Glutamatergic neuron (in vitro differentiated cells): ENCODE results near the gene PALM. TPM values are rescaled to one million over a fixed set of nuclear protein-coding genes. Genes with fewer than 3 reads are reported as not detected.

Experiments used
- DNase-seq: peaks from one replicate; pipeline ENCODE4 v3.0.0; 2022
- H3K27ac Mint-ChIP-seq: one replicate; pipeline ENCODE4 v1.8.0; 2020; ENCODE audit warnings: mild to moderate bottlenecking, mixed read lengths, inconsistent platforms; ENCODE audit not compliant: unreplicated experiment
- H3K27me3 Mint-ChIP-seq: one replicate; pipeline ENCODE4 v1.8.0; 2020; ENCODE audit warnings: mild to moderate bottlenecking, moderate library complexity, mixed read lengths, inconsistent platforms; ENCODE audit not compliant: unreplicated experiment
- H3K36me3 Mint-ChIP-seq: one replicate; pipeline ENCODE4 v1.8.0; 2020; ENCODE audit warnings: mild to moderate bottlenecking, mixed read lengths, inconsistent platforms; ENCODE audit not compliant: unreplicated experiment
- H3K4me1 Mint-ChIP-seq: one replicate; pipeline ENCODE4 v1.8.0; 2020; ENCODE audit warnings: mild to moderate bottlenecking, low read depth, mixed read lengths, inconsistent platforms; ENCODE audit not compliant: unreplicated experiment
- H3K4me3 Mint-ChIP-seq: one replicate; pipeline ENCODE4 v1.8.0; 2020; ENCODE audit warnings: mild to moderate bottlenecking, mixed read lengths, inconsistent platforms; ENCODE audit not compliant: unreplicated experiment
- H3K9me3 Mint-ChIP-seq: one replicate; pipeline ENCODE4 v1.8.0; 2020; ENCODE audit warnings: mild to moderate bottlenecking, moderate library complexity, mixed read lengths, inconsistent platforms; ENCODE audit not compliant: unreplicated experiment
- total RNA-seq: library from RNA; stranded (reverse); fragmentation: NEBNext Ultra II Directional; extraction: Animal tissue kit (Norgen Biotek cat#: 25700); gene quantifications from one replicate; pipeline ENCODE4 v1.2.1, GENCODE V29; 2021; ENCODE audit not compliant: unreplicated experiment
- TF ChIP-seq, protein P1 (sequence below): fragments of 200-600 bp; sonication (generic); IDR thresholded peaks from one replicate; pipeline ENCODE4 v1.5.0; 2021; ENCODE audit not compliant: partially characterized antibody, unreplicated experiment

The PALM gene
- total RNA-seq, 1 donor from 2014 or later, result 349 TPM

DNA sequence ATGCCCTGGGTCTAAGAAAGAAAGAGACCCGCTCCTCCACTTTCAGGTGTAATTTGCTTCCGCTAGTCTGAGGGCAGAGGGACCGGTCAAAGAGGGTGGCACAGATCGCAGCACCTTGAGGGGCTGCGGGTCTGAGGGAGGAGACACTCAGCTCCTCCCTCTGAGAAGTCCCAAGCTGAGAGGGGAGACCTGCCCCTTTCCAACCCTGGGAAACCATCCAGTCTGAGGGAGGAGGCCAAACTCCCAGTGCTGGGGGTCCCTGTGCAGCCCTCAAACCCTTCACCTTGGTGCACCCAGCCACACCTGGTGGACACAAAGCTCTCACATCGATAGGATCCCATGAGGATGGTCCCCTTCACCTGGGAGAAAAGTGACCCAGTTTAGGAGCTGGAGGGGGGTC lies 55.1 kb downstream of the PALM start:
- Mint-ChIP-seq H3K4me3 (no peak overlapping the region), H3K27me3 (peaks cover 8% of the 10 kb centered on the region), H3K4me1 (no peaks in the 10 kb centered on the region), H3K9me3 (peaks cover 6% of the 10 kb centered on the region), H3K36me3 (peaks cover 4% of the 10 kb centered on the region), H3K27ac (no peak overlapping the region)
- TF ChIP-seq, protein P1, sequence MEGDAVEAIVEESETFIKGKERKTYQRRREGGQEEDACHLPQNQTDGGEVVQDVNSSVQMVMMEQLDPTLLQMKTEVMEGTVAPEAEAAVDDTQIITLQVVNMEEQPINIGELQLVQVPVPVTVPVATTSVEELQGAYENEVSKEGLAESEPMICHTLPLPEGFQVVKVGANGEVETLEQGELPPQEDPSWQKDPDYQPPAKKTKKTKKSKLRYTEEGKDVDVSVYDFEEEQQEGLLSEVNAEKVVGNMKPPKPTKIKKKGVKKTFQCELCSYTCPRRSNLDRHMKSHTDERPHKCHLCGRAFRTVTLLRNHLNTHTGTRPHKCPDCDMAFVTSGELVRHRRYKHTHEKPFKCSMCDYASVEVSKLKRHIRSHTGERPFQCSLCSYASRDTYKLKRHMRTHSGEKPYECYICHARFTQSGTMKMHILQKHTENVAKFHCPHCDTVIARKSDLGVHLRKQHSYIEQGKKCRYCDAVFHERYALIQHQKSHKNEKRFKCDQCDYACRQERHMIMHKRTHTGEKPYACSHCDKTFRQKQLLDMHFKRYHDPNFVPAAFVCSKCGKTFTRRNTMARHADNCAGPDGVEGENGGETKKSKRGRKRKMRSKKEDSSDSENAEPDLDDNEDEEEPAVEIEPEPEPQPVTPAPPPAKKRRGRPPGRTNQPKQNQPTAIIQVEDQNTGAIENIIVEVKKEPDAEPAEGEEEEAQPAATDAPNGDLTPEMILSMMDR, result no peak
- no peak for DNase-seq

DNA sequence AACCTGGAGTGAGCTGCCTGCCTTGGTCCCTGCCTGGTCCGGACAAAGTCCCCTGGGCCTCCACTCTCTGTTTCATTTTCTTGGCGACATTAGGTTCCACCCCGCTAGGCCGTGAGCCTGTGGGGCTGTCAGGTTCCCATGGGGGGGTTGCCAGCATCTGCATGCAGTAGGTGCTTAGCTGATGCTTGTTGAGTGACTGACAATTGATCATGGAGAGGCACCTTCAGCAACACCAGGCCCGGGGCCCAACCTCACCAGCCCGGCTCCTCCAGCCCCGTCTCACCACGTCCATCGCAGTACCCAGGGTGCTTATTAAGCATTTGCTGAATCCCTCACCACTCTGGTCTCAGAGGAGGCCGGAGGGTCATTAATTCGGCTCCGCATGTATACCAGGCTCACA lies 55.6 kb downstream of the PALM start:
- TF ChIP-seq, protein P1, result no peak
- no peak overlapping the region for H3K4me3 Mint-ChIP-seq

DNA sequence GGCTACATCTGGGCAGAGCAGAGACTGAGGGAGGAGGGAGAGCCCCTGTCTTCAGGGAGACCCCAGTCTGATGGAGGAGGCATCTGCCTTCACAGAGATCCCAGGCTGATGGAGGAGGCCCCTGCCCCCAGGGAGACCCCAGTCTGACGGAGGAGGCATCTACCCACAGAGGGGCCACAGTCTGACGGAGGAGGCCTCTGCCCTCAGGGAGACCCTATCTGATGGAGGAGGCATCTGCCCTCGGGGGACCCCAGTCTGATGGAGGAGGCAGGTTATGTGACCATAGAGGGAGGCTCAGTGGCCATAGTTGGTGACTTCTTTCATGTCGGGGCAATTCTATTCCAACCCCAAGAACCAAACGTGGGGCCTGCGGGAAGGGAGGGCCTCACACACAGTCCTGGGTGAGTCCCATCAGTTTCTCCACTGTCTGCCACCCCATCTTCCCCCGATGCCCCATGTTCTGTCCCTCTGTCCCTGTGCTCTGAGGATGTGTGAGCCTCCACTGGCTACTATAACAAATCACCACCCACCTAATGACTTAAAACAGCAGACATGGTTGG lies 56.5 kb downstream of the PALM start:
- TF ChIP-seq, protein P1, result no peak
- H3K4me1 Mint-ChIP-seq, result no peaks in the 10 kb centered on the region
- H3K9me3 Mint-ChIP-seq, result peaks cover 4% of the 10 kb centered on the region
- H3K4me3 Mint-ChIP-seq, result no peak overlapping the region
- no peaks in the 10 kb centered on the region for H3K27me3 Mint-ChIP-seq
- no peaks in the 10 kb centered on the region for H3K36me3 Mint-ChIP-seq
- DNase-seq, result no peak
- H3K27ac Mint-ChIP-seq, result no peak overlapping the region

More for the DNA sequence above, 55.6 kb downstream of the PALM start:
- DNase-seq, result no peak
- H3K27ac Mint-ChIP-seq, result no peak overlapping the region
- peaks cover 6% of the 10 kb centered on the region for H3K27me3 Mint-ChIP-seq
- no peaks in the 10 kb centered on the region for H3K4me1 Mint-ChIP-seq
- peaks cover 4% of the 10 kb centered on the region for H3K36me3 Mint-ChIP-seq
- peaks cover 6% of the 10 kb centered on the region for H3K9me3 Mint-ChIP-seq

DNA sequence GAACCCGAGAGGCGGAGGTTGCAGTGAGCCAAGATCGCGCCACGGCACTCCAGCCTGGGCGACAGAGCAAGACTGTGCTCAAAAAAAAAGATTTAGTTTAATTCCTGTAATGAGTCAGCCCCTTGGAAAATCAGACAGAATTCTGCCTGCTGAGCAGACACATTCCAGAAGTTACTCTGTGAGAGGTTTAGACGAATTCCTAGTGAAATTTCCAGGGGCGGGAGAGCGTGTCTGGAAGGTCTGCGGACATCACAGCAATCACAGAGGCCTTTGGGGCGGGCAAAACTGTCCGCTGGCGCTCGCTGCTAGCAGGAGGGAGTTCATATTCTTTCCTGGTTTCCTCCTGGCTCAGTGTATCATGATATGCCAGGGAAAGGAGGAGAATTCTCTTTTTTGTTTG lies 59.7 kb downstream of the PALM start:
- H3K27ac Mint-ChIP-seq, result no peak overlapping the region
- no peaks in the 10 kb centered on the region for H3K27me3 Mint-ChIP-seq
- H3K9me3 Mint-ChIP-seq, result peaks cover 4% of the 10 kb centered on the region
- TF ChIP-seq, protein P1, result no peak
- no peaks in the 10 kb centered on the region for H3K4me1 Mint-ChIP-seq
- no peak overlapping the region for H3K4me3 Mint-ChIP-seq
- no peaks in the 10 kb centered on the region for H3K36me3 Mint-ChIP-seq
- DNase-seq, result no peak

DNA sequence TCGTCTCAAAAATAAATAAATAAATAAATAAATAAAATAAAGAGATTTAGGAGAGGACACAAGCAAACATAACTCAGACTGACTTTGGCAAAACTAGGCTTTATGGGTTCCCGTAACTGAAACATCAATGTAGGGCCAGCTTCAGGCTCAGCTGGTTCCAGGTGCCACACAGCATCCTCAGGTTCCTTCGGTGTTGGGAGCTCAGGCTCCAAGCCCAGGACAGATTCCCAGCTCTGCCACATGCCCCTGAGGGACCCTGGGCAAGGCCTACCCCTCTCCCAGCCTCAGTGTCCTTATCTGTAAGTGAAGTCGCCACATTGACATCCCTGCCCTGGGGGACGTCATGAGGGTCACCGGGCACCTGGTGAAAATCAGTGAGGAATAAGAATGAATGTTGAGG lies 60.9 kb downstream of the PALM start:
- H3K4me3 Mint-ChIP-seq, result no peak overlapping the region
- peaks cover 4% of the 10 kb centered on the region for H3K9me3 Mint-ChIP-seq
- no peaks in the 10 kb centered on the region for H3K27me3 Mint-ChIP-seq
- no peaks in the 10 kb centered on the region for H3K36me3 Mint-ChIP-seq
- TF ChIP-seq, protein P1, result no peak
- no peak overlapping the region for H3K27ac Mint-ChIP-seq
- DNase-seq, result no peak
- no peaks in the 10 kb centered on the region for H3K4me1 Mint-ChIP-seq
